HG03139 (cell line): ENCODE results near the gene ATP12A.

Source experiments
- ATAC-seq: cut with Tn5 transposase; IDR thresholded peaks from one replicate; pipeline ENCODE4 v1.9.1; 2021; ENCODE audit not compliant: unreplicated experiment

Gene ATP12A

DNA sequence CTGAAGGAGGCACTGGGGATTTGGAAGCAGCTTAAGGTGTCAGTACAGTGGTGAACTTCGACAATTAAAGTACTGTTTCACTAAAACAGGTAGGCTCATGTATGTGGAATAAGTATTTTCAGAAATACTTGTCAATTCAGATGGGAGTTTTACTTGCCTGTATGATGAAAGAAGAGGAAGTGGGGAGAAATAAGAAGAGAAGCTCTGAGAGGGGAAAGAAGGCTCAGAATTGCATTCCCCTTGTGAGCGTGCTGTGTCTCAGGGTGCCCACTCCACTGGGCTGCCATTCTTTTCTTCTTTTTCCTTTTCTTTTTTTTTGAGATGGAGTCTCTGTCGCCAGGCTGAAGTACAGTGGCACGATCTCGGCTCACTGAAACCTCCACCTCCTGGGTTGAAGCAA lies 45.2 kb downstream of the ATP12A start:
- ATAC-seq: no peak

- ATAC-seq: peak; percentile 85
These were observed 47.8 kb downstream of the ATP12A start for GRCh38 chr13:24727731-24728601.

DNA sequence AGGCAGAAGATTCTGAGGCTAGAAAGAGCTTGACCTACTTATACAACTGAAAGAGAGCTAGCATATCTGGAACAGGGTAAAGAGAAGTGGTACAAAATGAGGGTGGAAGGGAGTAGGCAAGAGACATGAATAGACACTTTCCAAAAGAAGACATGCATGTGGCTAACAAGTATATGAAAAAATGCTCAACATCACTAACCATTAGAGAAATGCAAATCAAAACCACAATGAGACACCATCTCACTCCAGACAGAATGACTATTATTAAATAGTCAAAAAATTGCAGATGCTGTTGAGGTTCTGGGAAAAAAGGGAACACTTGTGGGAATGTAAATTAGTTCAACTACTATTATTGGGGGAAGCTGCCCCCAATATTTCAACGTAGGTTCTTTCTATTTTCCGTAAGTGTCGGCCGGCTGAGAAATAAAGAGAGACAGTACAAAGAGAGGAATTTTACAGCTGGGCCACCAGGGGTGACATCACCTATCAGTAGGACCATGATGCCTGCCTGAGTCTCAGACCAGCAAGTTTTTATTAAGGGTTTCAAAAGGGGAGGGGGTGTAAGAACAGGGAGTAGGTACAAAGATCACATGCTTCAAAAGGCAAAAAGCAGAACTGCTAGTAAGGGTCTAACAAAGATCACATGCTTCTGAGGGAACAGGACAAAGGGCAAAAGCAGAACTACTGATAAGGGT lies 50.8 kb downstream of the ATP12A start:
- peak; percentile 64 for ATAC-seq

- ATAC-seq: no peak
These were observed 54.7 kb downstream of the ATP12A start for GRCh38 chr13:24734950-24735349.

GRCh38 chr13:24737042-24737441 lies 56.8 kb downstream of the ATP12A start:
- no peak for ATAC-seq

DNA sequence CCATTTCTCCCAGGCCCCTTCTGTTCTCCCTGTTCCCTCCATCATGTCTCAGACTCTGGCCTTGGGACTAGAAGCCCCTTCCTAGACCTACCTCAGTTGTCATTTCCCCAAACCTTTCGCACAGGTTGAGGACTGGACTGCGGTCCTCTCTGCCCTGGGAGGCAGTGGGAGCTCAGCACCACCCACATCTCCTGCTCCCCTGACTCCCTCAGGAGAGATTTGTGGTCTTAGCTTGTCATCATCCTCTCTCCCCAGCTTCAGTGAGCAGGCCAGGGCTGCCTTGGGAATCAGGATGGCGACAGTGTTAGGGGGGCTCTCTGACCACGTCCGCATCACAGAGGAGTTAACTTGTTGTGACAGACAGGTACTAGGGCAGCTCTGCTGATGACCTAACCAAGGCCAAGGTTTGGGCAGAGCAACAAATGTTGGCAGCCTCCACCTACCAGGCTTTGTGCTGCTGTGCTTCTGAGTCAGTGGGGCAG lies 58.2 kb downstream of the ATP12A start:
- ATAC-seq: no peak

- no peak for ATAC-seq
These were observed 60.0 kb downstream of the ATP12A start for GRCh38 chr13:24740014-24740890.

GRCh38 chr13:24741016-24741662 lies 60.9 kb downstream of the ATP12A start:
- no peak for ATAC-seq

DNA sequence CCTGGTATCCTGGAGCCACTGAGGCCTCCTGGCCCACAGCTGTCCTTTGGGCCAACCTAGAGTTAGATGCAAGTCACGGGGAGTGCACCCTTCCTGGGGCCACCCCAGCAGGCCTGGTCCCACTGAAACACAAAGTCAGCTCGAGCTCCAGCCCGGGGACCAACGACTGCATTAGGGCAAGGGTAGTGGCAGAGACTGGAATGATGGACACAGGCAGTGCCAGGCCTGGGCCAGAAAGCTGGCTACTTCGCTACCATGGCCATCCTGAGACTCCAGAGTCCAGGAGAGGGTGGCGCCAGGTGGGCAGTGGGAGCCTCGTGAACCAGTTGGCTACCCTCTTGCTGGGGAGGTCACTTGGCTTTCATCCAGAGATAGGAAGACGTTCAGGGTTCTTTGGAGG lies 61.6 kb downstream of the ATP12A start:
- no peak for ATAC-seq

DNA sequence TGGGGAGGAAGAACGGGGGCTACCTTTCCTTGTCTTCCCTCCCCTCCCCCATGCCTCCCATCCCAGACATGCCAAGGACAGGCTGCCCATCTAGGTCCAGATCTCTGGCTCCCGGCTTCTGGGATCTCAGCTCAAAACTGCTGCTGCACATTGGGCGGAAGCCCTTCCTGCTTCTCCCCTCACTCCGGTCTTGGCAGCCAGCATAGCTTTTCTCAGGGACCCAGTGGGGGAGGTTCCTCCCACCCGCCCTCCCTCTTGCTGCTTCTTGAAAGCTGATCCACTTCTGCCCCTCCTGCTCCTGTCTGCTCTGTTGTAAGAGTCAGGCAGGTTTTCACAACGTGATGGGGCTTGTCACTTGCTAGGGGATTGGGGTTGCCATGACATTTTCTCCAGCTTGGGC lies 62.1 kb downstream of the ATP12A start:
- ATAC-seq: no peak

DNA sequence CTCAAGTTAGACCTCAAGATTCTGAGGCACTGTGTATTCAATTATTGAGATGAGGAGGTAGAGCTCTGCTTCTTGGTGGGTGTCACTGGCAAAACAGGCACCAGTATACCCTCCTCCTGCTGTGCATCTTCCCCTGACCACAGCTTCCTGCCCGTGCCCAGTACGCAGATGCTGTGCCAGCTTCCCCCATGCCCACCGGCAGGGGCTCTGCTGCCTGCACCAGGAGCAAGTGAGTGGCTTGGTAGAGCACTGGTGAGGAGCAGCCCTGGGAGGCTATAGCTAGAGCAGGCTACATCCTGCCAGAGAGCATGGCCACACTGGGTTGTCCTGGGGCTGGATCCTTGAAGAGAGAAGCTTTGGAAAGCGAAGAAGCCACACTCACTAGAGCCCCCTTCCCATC lies 62.8 kb downstream of the ATP12A start:
- no peak for ATAC-seq

- ATAC-seq: no peak
These were observed 64.0 kb downstream of the ATP12A start for GRCh38 chr13:24744247-24744646.

- ATAC-seq: no peak
These were observed 65.3 kb downstream of the ATP12A start for GRCh38 chr13:24745516-24745860.

GRCh38 chr13:24745861-24746617 lies 65.8 kb downstream of the ATP12A start:
- ATAC-seq: no peak

GRCh38 chr13:24746618-24747247 lies 66.5 kb downstream of the ATP12A start:
- no peak for ATAC-seq

DNA sequence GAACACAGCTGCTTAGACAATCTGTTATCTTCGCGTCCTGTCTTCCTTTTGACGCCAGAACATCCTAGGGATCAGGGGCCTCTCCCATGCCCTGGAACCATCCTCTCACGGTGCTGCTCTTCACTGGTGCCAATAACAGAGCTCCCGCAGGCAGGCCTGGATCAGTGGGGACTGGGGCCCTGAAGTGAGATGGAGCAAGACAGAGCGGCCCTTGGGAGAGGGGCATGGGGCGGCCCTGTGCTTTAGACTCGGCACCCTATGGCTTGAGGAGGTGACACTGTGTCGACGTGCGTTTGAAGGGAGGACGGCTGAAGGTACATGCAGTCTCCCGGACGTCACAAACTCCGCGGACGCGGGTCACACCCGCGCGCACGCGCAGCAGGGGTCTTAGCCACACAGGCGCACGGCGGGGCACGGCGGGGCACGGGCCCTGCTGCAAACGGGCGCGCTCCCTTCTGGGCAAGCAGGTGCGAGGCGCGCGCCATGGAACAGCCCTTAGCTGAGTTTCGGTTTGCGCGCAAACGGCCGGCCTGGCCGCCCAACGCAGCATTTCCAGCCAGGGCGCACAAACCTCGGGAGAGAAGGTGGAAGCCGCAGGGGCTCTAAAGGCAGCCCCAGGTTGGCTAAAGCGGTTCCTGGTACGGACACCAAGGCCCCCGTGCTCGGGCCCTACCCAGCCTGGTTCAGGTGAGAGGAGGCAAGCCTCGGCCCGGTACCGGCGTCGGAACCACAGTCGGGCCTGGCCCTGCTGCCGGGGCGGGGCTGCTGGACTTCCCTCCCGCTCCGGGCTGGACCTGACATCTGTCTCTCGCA lies 67.2 kb downstream of the ATP12A start:
- no peak for ATAC-seq

DNA sequence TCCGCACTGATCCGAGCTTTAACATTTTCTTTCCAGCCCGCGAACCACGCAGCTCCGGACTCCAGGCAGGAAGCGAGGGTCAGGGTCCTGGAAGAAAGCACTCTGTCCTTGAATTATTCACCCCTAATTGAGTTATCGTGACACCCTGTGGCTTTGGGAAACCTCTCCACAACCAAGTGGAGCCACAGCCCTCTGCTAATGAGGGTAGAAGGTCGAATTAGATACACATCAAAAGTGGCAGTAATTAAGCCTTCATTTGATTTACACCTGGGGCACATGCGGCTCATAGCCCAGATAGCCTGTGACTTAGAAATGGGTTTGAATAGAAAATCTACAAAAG lies 67.8 kb downstream of the ATP12A start:
- no peak for ATAC-seq

DNA sequence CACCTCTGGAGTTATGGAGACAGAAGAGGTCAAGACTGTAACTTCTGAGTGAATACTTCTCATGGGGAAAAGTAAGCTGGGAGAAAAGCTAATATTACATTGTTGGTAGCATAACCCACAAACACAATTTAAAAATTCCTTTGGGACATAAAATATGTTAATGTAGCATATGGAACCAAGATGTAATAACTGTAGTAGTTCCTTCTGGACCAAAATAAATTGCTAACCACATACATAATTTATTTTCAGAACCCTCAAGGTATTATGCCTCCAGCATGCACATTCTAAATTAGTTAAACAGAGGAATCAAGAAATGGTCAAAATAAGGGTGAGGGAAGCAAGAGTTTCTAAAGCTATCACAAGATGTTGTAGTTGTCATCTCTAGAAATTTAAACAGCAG lies 79.0 kb downstream of the ATP12A start:
- no peak for ATAC-seq
